HG03442 (cell line): ENCODE data around the gene OIP5.
"Not testable (repeated sequence)": the region's sequence is repeated elsewhere in the genome, so short reads cannot be mapped to it uniquely, and the experiment has no call there.

Experiments
- ATAC-seq: cut with Tn5 transposase; IDR thresholded peaks from one replicate; pipeline ENCODE4 v1.9.1; 2021; ENCODE audit warnings: mild to moderate bottlenecking, moderate library complexity; ENCODE audit not compliant: unreplicated experiment

OIP5 gene

DNA sequence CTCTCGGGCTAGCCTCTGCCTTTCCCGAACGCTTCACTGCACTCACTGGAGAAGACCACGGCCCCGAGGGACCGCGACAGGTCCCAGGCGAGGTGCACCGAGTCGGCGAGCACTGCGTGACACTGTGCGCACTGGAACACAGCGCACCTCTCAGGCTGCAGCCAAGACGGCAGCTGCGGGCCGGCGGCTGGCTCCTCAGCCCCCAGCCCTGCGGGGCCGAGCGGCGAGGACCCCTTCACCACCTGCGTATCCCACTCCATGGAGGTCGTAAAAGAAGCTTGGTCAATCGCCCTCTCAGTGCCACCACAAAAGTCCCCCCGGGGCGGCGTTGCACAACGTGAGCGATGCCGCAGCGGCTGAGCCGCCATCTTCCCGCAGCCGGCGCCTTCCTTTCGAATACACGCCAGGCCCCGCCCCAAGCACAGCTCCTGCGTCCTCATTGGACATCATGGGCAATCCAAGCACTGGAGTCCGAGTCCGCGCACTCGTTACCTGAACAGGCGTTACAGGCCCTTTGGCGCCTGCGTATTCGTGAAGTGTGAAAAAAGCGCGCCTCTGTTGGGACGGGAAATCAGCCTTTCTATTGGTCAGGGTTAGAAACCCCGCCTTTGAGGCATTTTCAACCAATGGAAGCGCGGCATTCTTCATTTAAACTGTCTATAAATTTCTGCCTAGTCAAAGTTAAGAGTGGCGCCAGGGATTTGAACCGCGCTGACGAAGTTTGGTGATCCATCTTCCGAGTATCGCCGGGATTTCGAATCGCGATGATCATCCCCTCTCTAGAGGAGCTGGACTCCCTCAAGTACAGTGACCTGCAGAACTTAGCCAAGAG lies at the start of gene OIP5, which contains the start of gene NUSAP1:
Gene OIP5, minus strand, starts transcription at position 398 of the 832 bp plus-strand sequence. Its CDS starts 30 bp downstream, at position 368.
Gene NUSAP1, plus strand, starts transcription at position 688 of the 832 bp plus-strand sequence. Its CDS starts 77 bp downstream, at position 765.
- ATAC-seq, result peak; percentile 87

- ATAC-seq, result no peak
Observed at GRCh38 chr15:41377978-41378377, 45.6 kb upstream of the OIP5 start.

GRCh38 chr15:41367418-41367817 lies 35.0 kb upstream of the OIP5 start:
- no peak for ATAC-seq

- ATAC-seq, result no peak
Observed at GRCh38 chr15:41354371-41354770, 22.0 kb upstream of the OIP5 start.

GRCh38 chr15:41350057-41350717 lies 17.8 kb upstream of the OIP5 start:
- ATAC-seq, result no peak

DNA sequence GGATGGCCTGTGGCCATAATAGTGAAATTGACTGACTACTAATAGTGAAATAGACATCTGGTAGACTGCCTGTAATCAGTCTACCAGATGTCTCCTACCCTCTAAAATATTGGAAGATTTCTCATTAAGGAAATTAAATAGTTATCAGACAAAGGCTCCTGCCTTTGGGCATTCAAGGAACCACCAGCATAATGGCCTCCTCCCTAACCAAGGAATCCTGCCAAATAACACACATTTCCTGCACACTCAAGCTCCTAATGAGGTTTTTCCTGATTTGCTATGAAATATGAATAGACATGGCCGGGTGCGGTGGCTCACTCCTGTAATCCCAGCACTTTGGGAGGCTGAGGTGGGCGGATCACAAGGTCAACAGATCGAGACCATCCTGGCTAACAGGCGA lies 14.8 kb upstream of the OIP5 start:
- no peak for ATAC-seq

GRCh38 chr15:41341519-41341918 lies 9.1 kb upstream of the OIP5 start:
- ATAC-seq, result no peak

GRCh38 chr15:41340189-41340695 lies 7.9 kb upstream of the OIP5 start:
- no peak for ATAC-seq

- ATAC-seq, result no peak
Observed at GRCh38 chr15:41337631-41338522, 5.5 kb upstream of the OIP5 start.

DNA sequence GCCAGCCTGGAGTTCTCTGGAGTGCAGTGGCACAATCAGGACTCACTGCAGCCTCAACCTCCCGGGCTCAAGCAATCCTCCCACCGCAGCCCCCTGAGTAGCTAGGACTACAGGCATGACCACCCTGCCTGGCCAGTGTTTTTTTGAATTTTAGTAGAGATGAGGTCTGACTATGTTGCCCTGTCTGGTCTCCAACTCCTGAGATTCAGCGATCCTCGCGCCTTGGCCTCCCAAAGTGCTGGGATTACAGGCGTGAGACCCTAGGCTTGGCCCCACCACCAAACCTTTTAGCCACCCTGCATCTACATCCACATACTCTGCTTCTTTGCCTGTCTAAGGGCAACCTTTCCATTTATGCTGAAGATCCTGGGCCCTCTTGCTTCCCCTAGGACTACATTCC lies 4.7 kb upstream of the OIP5 start:
- ATAC-seq, result no peak

GRCh38 chr15:41336549-41336948 lies 4.2 kb upstream of the OIP5 start:
- no peak for ATAC-seq

- no peak for ATAC-seq
Observed at GRCh38 chr15:41334293-41335120, 2.1 kb upstream of the OIP5 start.

DNA sequence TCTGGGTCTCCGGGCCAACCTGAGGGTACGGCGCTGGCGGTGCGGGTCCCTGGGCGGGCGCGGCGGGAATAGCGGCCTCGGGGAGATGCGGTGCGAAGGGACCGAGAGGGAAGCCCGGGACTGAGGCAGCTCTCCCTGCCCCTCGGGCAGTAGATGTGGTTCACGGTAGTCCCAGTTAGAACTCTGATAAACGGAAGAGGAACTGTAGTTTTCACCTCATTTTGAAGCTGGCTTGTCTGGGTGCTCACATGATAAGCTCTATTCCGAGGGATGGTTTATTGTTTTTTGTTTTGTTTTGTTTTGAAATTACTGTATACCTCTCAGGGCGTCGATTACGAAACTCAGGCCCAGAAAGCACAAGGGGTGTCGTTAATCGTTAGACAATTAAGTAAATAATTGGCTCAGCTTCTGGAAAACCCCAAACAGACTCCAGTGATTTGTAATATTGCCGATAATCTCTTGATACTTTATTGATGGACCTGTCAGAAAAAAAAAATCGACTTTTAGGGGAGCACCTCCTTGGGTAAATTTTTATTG lies 703 bp upstream of the OIP5 start:
- peak; percentile 14 for ATAC-seq

GRCh38 chr15:41331833-41332193 lies 578 bp downstream of the OIP5 start:
- no peak for ATAC-seq

DNA sequence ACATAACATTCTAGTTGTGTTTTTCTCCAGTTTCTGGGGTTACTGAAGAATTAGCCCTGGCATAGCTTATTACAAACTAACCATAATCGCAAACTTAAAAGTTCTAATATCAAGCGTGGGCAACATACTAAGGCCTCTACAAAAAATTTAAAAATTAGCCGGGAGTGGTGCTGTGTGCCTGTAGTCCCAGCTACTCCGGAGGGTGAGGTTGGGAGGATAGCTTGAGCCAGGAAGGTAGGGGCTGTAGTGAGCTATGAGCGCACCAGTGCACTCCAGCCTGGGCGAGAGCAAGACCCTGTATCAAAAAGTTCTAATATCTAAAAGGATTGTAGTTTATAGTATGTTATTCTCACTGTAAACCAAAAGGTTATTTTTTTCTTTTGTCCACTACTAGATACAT lies 1.1 kb downstream of the OIP5 start:
- ATAC-seq, result no peak

DNA sequence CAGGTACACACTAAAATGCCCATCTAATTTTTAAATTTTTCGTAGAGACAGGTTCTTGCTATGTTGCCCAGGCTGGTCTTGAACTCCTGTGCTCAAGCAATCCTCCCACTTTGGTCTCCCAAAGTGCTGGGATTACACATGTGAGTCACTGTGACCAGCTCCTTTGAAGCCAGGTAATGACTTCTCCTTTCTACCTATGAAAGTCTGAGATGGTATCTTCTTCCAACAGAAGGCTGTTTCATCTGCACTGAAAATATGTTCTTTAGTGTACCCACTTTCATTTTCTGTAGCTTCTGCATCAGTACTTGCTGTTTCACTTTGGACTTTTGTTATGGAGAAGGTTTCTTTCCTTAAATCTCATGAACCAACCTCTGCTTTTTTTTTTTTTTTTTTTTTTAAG lies 8.8 kb downstream of the OIP5 start:
- no peak for ATAC-seq

- ATAC-seq, result not testable (repeated sequence)
Observed at GRCh38 chr15:41320805-41321330, 11.5 kb downstream of the OIP5 start.

DNA sequence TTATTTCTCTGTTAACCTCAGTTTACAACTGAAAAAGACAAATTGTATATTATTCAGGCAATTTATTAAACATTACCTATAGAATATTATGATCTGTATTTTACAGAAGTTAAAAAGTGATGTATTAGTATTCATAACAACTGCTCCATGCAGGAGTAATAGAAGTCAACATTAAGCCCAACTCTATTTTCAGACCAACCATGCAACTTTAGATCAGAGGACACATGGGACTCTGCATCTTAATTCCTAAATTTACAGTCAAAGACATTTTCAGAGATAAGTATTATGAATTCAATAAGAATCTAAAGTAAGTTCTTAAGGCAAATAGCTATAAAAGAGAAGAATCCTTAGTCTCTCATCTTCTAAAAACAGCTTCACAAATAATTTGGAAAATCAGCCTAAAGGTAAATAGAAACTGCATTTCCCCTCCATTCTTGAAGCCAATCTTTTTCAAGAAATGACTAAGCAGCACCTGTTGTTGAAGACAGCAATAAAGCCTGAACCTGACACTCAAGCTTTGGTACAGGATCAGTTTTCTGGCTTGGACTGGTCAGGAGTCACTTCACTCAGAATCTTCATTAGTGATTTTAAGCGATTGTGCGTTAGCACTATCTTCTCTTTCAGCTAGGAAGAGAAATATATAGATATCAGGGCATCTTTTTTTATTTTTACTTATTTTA lies 23.0 kb downstream of the OIP5 start:
- no peak for ATAC-seq

- ATAC-seq, result no peak
Observed at GRCh38 chr15:41307679-41308078, 24.7 kb downstream of the OIP5 start.
